ENCODE results near the gene LITAFD. TPM values are rescaled to one million over a fixed set of nuclear protein-coding genes. Genes with fewer than 3 reads are reported as not detected.
"Not testable (repeated sequence)": the region's sequence is repeated elsewhere in the genome, so short reads cannot be mapped to it uniquely, and the experiment has no call there.

LITAFD gene
- not detected for total RNA-seq
- long read RNA-seq, result 0 reads

DNA sequence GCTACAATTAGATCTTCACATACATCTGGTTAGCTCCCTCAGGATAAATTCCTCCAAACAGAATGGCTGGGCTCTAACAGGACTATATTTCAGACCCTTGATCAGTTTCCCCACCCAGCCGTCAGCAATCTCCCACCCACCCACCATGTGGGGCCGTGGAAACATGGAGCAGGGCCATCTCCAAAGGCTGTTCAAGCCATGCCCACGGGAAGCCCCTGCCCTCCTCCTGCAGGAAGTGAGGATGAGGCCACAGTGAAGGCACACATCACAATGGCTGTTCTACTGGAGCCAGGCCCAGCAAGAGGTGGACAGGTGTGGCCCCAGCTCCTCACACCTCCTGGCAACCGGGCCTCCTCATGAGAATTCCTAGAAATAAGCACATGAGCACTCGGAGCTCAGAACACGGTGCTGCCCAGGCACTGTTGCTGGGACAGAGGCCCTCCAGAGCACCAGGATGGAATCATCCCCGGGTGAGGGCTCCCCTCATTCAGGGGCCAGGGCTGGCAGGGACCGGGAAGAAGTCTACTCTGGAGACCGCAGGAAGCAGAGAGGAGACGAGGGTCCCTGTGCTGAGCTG is at the start of gene LITAFD:
LITAFD (plus strand) TSS at position 311 of the 577 bp plus-strand sequence. CDS start 2,005 bp downstream, outside the sequence.
- intact Hi-C loops (cut with micrococcal nuclease), result no loop called here
- no peak for ATAC-seq
- peak; percentile 15 for DNase-seq

DNA sequence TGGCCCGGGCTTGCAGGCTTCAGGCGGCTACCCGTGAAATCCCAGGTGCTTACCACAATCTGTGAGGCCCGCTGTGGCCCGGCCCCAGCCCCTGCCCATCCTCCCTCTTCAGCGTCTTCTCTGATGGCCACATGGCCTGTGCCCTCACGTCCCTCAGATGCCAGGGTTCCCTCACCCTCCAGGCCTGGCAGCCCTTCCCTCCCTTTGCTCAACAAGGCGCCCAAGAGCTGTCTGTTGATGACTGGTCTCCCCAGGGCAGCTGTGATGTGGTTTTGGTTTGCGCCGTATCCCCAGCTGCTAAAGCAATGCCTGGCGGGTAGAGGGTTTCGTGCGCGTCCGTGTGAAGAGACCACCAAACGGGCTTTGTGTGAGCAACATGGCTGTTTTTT is 49.4 kb upstream of the LITAFD start:
- intact Hi-C loops (cut with micrococcal nuclease), result no loop called here
- ATAC-seq (no peak), DNase-seq (no peak)

DNA sequence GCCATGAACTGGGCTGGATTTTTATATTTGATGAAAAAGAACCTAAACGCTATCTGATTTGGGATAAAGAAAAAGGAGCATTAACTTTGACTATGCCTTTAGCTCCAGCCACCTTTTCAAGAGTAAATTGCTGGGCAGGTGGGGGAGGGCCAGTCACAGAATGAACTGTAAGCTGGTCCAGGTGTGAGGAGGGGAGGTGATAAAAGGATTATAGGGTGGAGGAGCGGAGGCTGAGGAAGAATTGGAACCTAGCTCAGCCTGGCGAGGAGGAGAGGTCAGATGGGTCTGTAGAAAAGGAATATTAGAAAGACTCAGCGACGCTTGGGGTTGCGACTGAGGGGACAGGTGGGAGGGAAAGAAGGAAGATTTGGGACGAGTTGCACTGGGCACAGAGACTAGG is 45.4 kb upstream of the LITAFD start:
- DNase-seq; ATAC-seq; intact Hi-C loops (cut with micrococcal nuclease): not testable (repeated sequence)

DNA sequence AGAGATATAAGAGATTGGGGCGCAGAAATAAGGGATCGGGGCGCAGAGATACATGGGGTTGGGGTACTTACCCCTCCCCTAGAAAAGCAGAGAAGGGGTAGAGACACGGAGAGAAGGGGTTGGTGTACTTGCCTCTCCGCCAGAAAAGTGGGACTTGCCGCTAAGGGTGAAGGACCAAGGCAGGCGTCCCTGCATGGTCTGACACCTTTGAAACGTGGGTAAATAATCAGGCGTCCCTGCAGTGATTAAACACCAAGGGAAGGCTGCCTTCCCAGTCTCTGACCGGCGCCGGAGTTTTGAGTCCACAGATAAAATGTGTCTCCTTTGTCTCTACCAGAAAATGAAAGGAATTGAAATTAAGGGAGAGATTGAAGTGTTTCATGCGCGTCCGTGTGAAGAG is 44.6 kb upstream of the LITAFD start:
- intact Hi-C loops (cut with micrococcal nuclease); ATAC-seq; DNase-seq: not testable (repeated sequence)

DNA sequence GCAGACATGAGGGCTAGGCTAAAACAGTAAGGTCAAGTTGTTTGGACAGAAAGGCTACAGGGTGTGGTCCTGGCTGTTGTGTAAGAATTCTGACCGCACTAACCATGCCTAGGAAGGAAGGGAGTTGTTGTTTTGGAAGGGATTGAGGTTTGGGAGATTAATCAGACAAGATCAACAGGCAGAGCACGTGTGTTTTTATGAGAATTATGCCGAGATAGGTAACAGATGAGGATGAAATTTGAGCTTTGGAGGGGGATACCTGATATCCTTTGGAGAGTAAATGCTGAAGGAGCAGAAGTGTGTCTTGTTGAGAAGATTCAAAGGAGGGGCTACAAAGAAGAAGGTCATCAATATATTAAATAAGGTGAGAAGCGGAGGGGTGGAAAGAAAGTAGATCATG is 40.1 kb upstream of the LITAFD start:
- intact Hi-C loops (cut with micrococcal nuclease); ATAC-seq; DNase-seq: not testable (repeated sequence)

DNA sequence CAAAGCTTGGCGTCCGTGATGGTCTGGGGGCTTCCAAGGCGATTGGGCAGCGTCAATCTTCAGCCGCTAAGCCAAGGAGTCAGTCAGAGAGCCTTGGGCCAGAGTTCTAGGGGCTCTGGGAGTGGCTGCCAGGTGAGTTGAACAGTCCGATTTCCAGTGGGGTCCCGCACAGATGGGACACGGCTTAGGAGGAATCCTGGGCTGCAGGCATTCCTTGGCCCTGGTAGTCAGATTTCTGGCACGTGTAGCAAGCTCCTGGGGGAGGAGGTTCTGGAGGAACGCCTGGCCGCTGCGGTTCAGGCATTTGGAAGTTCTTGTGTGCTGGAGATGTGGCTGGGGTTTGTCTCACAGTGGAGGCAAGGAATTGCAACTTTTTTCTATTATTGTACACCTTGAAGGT is 38.9 kb upstream of the LITAFD start:
- ATAC-seq; intact Hi-C loops (cut with micrococcal nuclease); DNase-seq: not testable (repeated sequence)

DNA sequence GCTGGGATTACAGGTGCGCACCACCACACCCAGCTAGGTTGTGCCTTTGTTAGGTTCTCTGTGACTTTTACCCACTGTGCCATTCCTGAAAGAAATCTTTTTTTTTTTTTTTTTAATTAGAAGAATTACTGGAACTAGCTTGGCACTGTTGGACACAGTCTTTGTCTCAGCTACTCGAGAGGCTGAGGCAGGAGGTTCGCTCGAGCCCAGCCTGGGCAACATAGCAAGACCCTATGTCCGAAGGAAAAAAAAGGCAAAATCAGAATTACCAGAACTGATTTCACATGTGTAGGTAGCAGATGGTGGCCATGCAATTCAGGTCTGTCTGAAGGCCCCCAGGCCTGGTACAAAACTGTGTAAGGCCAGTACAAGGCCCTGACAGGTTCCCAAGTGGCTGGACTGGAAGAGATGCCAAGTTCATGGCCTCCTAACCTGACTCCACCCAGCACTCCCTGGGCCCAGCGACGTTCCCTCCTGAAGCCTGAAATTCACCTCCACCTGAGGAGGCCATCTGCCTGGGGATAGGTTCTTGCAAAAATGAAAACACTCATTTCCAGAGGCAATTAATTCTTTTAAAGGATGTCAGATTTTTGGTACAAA is 36.4 kb upstream of the LITAFD start:
- DNase-seq (no peak), ATAC-seq (no peak)
- intact Hi-C loops (cut with micrococcal nuclease), result no loop called here

DNA sequence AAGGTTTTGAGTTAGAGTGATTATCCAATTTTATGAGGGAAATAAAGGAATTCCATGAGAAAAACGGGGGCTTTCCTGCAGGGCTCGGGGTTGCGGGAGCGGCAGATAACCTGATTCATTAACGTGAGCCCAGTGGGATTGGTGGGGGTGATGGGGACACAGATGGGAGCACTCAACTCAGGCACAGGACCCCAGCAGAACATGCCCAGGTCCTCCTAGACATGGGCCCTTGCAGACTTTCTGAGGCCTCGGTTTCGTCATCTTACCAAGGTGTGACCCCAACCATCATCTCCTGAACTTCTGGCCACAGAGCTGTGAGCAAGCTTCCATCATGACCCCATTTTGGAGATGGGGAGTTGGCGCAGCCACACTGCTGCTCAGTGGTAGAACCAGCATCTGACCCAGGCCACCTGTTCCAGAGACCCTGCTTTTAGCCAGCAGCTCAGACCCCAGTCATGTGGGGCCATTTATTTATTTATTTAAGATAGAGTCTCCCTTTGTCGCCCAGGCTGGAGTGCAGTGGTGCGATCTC is 35.7 kb upstream of the LITAFD start:
- intact Hi-C loops (cut with micrococcal nuclease), result no loop called here
- DNase-seq (no peak), ATAC-seq (no peak)

DNA sequence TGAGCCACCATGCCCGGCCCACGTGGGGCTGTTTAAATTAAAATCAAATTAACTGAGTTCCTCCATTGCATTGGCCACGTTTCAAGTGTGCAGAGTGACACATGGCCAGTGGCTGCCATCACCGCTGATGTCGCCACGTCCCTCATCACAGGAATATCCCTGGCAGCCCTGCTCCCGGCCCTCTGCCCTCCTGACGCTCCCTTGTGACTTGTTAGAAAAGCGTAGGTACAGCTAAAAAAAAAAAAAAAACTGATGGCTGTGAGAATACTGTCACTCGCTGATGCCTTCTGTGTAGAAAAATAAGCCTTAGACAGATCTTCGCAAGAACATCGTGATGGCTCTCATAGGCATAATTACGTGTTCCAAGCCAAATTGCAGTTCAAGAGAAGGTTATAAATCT is 35.0 kb upstream of the LITAFD start:
- ATAC-seq, result no peak
- DNase-seq, result no peak
- intact Hi-C loops (cut with micrococcal nuclease), result no loop called here

DNA sequence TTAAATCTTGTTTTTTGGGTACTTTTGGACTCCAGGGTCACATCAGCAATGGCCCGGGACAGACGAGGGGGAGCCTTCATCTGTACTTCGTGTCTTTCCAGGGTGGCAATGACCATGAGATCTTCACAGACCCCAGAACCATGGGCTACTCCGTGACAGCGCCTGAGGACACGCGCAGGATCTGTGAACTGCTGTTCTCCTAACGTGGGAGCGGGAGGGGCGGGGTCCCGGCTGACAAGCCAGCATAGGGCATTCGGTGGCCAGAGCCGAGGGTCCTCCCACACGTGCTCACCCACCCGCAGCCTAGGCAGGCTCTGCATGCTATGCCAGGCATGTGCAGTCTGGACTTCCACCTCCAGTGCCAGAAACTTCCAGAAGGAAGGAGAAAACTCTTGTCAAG is 34.5 kb upstream of the LITAFD start:
- ATAC-seq (no peak), DNase-seq (peak; percentile 26)
- intact Hi-C loops (cut with micrococcal nuclease), result no loop called here

DNA sequence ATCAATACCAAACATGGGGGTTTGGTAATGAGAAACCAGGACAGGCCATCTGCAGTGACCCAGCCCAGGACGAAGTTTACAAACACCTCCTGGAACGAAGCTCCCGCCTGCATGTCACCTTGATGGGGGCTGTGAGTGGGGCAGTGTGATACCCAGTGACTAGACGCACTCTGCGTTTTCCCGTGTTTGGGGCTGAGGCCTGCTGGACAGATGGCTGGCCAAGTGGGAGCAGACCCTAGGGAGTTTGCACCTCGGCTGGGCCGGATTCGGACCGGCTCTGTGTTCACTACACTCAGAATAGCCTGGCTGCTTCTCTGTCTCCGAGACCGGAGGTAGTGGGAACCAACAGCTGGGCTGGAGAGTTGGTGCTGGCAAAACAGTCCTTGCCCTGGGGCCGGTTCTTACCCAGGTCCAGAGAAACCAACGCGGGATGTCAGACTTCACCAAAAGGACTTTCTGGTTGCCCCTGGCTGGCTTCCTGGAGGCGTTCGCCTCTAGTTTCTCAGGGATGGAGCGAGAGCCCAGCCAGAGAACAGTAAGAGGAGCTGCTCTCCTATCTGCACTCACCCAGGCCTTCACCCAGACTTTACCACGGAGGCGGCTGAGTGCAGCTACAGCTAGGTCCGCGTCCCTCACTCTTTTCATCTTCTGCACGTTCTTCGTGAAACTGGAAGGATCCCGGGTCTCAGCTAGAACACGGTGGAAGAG is 33.8 kb upstream of the LITAFD start:
- ATAC-seq (peak; percentile 13), DNase-seq (no peak)
- intact Hi-C loops (cut with micrococcal nuclease), result no loop called here

DNA sequence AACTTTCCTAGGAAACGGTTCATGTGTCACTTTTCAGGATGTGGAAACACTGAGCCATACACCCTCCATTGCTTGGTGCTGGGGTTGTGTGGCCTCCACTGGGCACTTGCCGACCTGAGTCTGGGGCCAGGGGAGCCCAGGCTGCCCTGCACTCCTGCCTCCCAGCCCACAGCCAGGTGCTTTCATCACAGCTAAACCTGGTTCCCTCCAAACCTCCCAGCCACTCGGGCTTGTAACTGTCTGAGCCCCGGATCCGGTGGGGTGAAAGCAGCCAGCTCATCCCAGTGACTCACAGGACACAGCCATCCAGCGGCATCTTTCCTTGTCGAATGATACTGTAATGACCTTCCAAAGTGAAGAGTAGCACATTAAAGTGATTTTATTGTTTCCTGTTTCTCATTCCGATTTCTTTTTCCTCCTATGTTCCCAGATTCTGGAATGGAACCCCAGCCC is 33.2 kb upstream of the LITAFD start:
- DNase-seq (no peak), ATAC-seq (no peak)
- intact Hi-C loops (cut with micrococcal nuclease), result no loop called here

DNA sequence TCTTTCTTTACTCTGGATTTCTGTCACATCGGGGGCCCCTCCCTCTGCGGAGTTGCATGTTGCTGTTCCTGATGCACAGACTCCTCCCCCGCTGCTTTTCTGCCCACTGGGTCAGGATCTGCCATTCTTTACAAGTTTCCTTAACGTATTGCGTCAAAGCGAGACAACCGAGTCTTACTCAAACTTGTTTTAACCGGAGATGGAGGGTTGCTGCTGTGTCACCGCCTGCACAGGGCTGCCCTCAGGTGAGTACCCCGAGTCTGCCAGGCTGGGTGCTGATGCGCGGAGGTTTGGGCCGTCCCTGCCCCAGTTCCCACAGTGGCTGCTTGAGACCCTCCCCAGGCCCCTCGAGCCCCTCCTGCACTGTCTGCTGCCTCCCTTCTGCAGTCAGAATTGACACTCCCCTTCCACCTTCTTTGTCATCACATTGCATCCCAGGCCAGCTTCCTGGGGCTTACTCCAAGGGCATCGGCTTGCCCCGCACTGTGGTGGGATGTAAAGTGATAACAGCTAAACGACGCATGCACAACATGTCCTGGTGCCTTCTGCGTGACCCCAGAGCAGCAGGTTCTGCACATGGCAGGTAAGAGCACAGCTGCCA is 32.6 kb upstream of the LITAFD start:
- DNase-seq (peak; percentile 27), ATAC-seq (no peak)
- intact Hi-C loops (cut with micrococcal nuclease), result no loop called here

DNA sequence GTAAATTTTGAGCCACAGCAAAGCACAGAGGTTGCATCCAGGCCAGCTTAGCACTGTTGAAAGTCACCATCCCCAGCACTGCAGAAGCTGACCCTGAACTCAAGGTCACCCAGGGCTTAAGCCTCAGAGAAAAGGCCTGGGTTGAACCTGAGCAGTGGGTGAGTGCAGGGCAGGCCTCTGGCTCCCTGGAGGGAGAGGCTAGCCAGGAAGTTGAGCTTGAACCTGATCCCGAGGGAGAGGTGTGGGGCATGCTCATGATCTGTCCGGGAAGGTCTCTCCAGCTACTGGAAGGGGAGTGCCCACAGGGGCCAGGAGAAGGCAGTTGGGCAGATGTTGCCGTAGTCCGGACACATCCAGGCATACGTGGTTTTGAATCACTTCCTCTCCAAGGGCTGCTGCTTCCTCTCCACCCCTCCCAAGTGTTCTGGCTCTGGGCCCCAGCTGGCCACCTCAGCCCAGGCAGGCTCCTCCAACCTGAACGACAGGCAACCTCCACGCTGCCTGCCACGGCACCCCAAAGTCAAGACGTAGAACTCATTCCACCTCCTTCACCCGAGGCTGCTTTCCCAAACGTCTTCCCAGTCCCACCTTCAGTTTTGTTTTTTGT is 31.8 kb upstream of the LITAFD start:
- ATAC-seq, result peak; percentile 76
- DNase-seq, result peak; percentile 64
- intact Hi-C loops (cut with micrococcal nuclease), result no loop called here

DNA sequence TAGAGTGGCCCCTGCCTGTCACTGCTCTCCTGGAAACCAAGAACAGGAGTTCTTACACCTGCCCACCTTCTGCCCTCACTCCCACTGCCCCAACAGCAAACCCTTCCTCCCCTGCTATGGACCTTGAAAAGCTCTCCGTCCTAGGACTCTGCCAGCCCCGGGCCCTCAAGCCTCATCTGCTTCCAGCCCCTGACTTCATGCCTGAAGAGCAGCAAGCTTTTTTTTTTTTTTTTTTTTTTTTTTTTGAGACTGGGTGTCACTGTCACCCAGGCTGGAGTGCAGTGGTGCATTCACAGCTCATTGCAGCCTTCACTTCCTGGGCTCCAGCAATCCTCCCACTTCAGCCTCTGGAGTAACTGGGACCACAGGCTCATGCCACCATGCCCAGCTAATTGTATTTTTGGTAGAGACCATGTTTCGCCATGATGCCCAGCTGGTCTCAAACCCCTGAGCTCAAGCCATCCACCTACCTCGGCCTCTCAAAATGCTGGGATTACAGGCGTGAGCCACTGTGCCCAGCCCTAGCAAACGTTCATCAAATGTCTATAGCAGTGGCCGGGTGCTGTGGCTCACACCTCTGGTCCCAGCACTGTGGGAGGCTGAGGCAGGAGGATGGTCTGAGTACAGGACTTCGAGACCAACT is 30.3 kb upstream of the LITAFD start:
- intact Hi-C loops (cut with micrococcal nuclease), result no loop called here
- ATAC-seq (no peak), DNase-seq (no peak)

DNA sequence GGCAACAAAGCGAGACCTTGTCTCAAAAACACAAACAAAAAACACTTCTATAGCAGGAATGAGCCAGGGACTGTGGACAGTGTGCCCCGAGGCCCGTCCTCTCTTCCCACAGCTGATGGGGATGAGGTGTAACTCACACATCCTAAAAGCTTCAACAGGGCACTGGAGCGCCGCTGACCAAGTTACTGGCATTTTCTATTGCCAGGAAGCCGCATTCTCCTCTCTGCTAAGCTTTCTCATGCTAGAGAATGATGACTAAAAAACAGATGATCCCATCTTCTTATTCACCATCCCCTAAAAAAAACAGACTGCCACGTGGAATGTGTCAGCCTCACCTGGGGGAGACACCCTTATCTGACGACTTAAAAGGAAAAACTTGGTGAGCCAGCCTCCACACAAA is 29.6 kb upstream of the LITAFD start:
- ATAC-seq (no peak), DNase-seq (no peak)
- intact Hi-C loops (cut with micrococcal nuclease), result no loop called here

DNA sequence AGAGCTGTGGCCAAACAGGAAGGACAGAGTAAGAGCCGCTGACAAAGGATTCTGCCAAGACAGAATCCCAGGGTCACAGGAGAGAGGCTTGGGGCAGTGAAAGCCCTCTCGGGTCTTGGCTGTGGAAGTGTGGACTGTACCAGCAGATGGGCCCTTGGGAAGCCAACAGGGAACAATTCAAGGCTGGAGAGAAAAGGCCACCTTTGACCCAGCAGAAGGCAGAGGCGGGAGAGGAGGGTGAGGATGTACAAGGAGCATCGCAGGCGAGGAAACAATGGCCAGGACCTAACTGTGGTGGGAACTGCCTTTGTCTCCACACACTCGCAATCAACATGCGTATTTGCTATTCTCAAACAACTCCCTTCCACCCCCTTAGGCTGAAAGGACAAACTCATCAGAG is 29.0 kb upstream of the LITAFD start:
- ATAC-seq, result no peak
- no peak for DNase-seq
- intact Hi-C loops (cut with micrococcal nuclease), result no loop called here

DNA sequence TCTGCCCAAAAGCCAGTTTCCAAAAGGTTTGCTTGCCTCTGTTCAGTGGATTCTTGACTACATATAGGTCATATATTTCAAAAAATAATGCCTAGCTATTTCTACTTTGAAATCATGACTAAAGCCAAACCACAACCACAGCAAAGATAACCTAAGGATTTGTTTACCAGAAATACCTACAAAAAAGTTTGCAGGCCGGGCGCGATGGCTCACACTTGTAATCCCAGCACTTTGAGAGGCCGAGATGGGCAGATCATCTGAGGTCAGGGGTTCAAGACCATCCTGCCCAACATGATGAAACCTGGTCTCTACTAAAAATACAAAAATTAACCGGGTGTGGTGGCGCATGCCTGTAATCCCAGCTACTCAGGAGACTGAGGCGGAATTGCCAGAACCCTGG is 28.5 kb upstream of the LITAFD start:
- DNase-seq (no peak), ATAC-seq (no peak)
- intact Hi-C loops (cut with micrococcal nuclease), result no loop called here

DNA sequence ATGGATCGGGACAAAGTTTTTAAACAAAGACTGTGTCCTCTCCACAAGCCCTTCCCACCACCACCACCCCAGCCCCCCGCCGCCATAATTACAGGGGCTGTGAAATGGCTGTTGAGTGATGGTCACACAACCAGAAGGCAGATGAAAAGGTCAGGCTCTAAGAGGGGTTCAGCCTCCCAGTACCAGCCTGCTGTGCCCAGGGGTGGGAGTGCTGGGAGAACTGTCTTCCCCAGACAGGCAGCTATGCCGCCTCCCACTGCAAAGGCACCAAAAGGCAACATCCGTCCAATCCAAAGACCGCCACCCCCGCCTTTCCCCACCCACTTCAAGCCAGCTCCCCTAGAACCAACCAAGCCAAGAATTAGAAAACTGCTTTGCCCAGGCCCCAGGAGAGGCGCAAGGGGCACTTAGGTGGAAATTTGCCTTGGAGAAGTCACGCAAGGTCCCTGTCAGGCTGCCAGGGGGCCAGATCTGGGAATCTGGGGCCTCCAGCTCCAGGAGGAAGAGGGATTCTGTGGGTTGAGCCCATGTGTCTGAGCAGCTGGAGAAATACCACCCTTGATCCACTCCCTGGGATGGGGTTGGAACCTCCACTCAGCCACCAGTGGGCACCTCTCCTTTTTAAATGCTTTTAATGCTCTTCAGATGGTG is 27.7 kb upstream of the LITAFD start:
- DNase-seq, result no peak
- intact Hi-C loops (cut with micrococcal nuclease), result no loop called here
- no peak for ATAC-seq

Data from left ventricle myocardium superior (tissue), 1 donor.